ENCODE results near the gene IQGAP1. TPM values are rescaled to one million over a fixed set of nuclear protein-coding genes. Genes with fewer than 3 reads are reported as not detected.

Gene IQGAP1
- total and polyA plus RNA-seq, 9 of the 15 experiments (the other 6 are each of a cell fraction or from before 2014, with no cell fraction given), result 37.6 to 143 (median 77.7) TPM

DNA sequence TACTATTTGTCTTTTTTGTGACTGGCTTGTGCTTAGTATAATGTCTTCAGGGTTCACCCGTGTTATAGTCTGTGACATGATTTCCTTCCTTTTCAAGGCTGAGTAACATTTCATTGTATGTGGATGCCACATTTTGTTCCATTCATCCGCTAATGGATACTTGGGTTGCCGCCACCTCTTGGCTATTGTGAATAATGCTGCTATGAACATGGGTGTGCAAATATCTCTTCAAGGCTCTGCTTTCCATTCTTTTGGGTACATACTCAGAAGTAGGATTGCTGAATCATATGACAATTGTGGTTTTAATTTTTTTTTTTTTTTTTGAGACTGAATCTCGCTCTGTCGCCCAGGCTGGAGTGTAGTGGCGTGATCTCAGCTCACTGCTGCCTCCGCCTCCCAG, 157.1 kb downstream of the IQGAP1 start:
- intact Hi-C loops (cut with micrococcal nuclease) (no loop called here), in situ Hi-C loops (cut with MboI) (no loop called here)
- Histone ChIP-seq H3K4me3 (no peak overlapping the region), H4K20me1 (replicated peaks; ENCODE audit: control insufficient read depth, insufficient read depth, low read length) (no peaks in the 10 kb centered on the region), H3K4me1 (replicated peaks in 1 of 2; ENCODE audit: control insufficient read depth in 2 of 2, insufficient read depth in 2 of 2, low read length in 2 of 2) (peaks cover 4 to 9% of the 10 kb centered on the region in 2 experiments; a peak in 2 of 5 replicates), H3K9me1 (ENCODE audit: control insufficient read depth, insufficient read depth, low read length) (no peaks in the 10 kb centered on the region), H3K27ac (ENCODE audit: extremely low read depth, low read depth, low read length) (no peak overlapping the region), H2AFZ (ENCODE audit: low read depth, low read length) (no peak overlapping the region), H3K9ac (ENCODE audit: insufficient read depth in 1 of 2, low read depth in 2 of 2, low read length in 2 of 2) (no peak overlapping the region), H3K4me2 (ENCODE audit: insufficient read depth, low read length) (no peak overlapping the region), H3K79me2 (ENCODE audit: control insufficient read depth, insufficient read depth, low read length) (0 out of 3 replicates have a peak, but pooled peaks cover under 1% of the 10 kb centered on the region), H3K36me3 (ENCODE audit: control insufficient read depth, insufficient read depth, low read length) (peaks cover 25% of the 10 kb centered on the region; the same call in 2 of the 3 replicates), H3K9me3 (replicated peaks; ENCODE audit: control insufficient read depth, insufficient read depth, low read depth, low read length) (no peaks in the 10 kb centered on the region), H3K27me3 (ENCODE audit: control insufficient read depth in 2 of 2, insufficient read depth in 2 of 2, low read length in 2 of 2) (no peaks in the 10 kb centered on the region)
- FAIRE-seq (no peak), DNase-seq (ENCODE audit: extremely low read depth in 1 of 4, low spot score in 3 of 4) (no peak), ATAC-seq (no peak)
- ChIA-PET POLR2A (no interaction called here), CTCF (ENCODE audit: low intra/inter-chr PET ratio) (no interaction called here)
- no TSS peak for BruUV-seq (replicated peaks)
- WGBS (ENCODE audit: insufficient coverage, low coverage, missing lambda C conversion rate), result 86% methylated on average over 6 of the region's 7 CpGs
- TF ChIP-seq CBFB (CRISPR knock-in tag; IDR thresholded peaks at IDR 0.05), result no peak
- TF ChIP-seq, protein P1, sequence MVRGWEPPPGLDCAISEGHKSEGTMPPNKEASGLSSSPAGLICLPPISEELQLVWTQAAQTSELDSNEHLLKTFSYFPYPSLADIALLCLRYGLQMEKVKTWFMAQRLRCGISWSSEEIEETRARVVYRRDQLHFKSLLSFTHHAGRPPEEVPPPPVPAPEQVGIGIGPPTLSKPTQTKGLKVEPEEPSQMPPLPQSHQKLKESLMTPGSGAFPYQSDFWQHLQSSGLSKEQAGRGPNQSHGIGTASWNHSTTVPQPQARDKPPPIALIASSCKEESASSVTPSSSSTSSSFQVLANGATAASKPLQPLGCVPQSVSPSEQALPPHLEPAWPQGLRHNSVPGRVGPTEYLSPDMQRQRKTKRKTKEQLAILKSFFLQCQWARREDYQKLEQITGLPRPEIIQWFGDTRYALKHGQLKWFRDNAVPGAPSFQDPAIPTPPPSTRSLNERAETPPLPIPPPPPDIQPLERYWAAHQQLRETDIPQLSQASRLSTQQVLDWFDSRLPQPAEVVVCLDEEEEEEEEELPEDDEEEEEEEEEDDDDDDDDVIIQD (CRISPR knock-in tag; IDR thresholded peaks at IDR 0.05), result no peak
- no peak for TF ChIP-seq PCBP2 (IDR thresholded peaks at IDR 0.05; ENCODE audit: low read depth, low read length, poor library complexity, severe bottlenecking)
- TF ChIP-seq ZNF316 (IDR thresholded peaks at IDR 0.05), result peak; percentile 35; the same call in 1 of the 2 replicates
- TF ChIP-seq CEBPB (tag; IDR thresholded peaks at IDR 0.05), result no peak; the same call in 1 of the 2 replicates
- TF ChIP-seq PHF21A (IDR thresholded peaks at IDR 0.05; ENCODE audit: borderline replicate concordance, low read depth), result no peak
- no peak for TF ChIP-seq ZNF77 (CRISPR knock-in tag; IDR thresholded peaks at IDR 0.05)
- no peak for TF ChIP-seq ZEB2 (IDR thresholded peaks at IDR 0.05)
- TF ChIP-seq PYGO2 (tag; IDR thresholded peaks at IDR 0.05), result no peak
- TF ChIP-seq, protein P2, sequence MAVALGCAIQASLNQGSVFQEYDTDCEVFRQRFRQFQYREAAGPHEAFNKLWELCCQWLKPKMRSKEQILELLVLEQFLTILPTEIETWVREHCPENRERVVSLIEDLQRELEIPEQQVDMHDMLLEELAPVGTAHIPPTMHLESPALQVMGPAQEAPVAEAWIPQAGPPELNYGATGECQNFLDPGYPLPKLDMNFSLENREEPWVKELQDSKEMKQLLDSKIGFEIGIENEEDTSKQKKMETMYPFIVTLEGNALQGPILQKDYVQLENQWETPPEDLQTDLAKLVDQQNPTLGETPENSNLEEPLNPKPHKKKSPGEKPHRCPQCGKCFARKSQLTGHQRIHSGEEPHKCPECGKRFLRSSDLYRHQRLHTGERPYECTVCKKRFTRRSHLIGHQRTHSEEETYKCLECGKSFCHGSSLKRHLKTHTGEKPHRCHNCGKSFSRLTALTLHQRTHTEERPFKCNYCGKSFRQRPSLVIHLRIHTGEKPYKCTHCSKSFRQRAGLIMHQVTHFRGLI (CRISPR knock-in tag; IDR thresholded peaks at IDR 0.05), result no peak
- TF ChIP-seq, protein P3, sequence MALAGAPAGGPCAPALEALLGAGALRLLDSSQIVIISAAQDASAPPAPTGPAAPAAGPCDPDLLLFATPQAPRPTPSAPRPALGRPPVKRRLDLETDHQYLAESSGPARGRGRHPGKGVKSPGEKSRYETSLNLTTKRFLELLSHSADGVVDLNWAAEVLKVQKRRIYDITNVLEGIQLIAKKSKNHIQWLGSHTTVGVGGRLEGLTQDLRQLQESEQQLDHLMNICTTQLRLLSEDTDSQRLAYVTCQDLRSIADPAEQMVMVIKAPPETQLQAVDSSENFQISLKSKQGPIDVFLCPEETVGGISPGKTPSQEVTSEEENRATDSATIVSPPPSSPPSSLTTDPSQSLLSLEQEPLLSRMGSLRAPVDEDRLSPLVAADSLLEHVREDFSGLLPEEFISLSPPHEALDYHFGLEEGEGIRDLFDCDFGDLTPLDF (CRISPR knock-in tag; IDR thresholded peaks at IDR 0.05), result no peak
- TF ChIP-seq, protein P4, sequence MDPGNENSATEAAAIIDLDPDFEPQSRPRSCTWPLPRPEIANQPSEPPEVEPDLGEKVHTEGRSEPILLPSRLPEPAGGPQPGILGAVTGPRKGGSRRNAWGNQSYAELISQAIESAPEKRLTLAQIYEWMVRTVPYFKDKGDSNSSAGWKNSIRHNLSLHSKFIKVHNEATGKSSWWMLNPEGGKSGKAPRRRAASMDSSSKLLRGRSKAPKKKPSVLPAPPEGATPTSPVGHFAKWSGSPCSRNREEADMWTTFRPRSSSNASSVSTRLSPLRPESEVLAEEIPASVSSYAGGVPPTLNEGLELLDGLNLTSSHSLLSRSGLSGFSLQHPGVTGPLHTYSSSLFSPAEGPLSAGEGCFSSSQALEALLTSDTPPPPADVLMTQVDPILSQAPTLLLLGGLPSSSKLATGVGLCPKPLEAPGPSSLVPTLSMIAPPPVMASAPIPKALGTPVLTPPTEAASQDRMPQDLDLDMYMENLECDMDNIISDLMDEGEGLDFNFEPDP (CRISPR knock-in tag; IDR thresholded peaks at IDR 0.05), result no peak
- TF ChIP-seq, protein P5, sequence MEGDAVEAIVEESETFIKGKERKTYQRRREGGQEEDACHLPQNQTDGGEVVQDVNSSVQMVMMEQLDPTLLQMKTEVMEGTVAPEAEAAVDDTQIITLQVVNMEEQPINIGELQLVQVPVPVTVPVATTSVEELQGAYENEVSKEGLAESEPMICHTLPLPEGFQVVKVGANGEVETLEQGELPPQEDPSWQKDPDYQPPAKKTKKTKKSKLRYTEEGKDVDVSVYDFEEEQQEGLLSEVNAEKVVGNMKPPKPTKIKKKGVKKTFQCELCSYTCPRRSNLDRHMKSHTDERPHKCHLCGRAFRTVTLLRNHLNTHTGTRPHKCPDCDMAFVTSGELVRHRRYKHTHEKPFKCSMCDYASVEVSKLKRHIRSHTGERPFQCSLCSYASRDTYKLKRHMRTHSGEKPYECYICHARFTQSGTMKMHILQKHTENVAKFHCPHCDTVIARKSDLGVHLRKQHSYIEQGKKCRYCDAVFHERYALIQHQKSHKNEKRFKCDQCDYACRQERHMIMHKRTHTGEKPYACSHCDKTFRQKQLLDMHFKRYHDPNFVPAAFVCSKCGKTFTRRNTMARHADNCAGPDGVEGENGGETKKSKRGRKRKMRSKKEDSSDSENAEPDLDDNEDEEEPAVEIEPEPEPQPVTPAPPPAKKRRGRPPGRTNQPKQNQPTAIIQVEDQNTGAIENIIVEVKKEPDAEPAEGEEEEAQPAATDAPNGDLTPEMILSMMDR (IDR thresholded peaks at IDR 0.05 in 2 of 3, conservative IDR thresholded peaks at IDR 0.05 in 1 of 3; ENCODE audit: insufficient read depth in 2 of 3, low read depth in 1 of 3, low read length in 3 of 3), result peak; percentile 7 to 27 (median 25); a peak in 2 of 6 replicates
- TF ChIP-seq, protein P6, sequence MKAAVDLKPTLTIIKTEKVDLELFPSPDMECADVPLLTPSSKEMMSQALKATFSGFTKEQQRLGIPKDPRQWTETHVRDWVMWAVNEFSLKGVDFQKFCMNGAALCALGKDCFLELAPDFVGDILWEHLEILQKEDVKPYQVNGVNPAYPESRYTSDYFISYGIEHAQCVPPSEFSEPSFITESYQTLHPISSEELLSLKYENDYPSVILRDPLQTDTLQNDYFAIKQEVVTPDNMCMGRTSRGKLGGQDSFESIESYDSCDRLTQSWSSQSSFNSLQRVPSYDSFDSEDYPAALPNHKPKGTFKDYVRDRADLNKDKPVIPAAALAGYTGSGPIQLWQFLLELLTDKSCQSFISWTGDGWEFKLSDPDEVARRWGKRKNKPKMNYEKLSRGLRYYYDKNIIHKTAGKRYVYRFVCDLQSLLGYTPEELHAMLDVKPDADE (conservative IDR thresholded peaks at IDR 0.05; ENCODE audit: control insufficient read depth, low read depth, low read length), result no peak
